Astrocyte (in vitro differentiated cells and primary cell): Measurements from ENCODE around the gene VSTM4. TPM values are rescaled to one million over a fixed set of nuclear protein-coding genes. Genes with fewer than 3 reads are reported as not detected.

Experiments used
- DNase-seq: peaks from one replicate; pipeline ENCODE4 v3.0.0-alpha.2; 2010; ENCODE audit warnings: low read depth
- FAIRE-seq: peaks from 2 replicates; lab custom pipeline; 2011; peaks lifted over from hg19 to GRCh38; lab: Jason Lieb, UNC
- H2AFZ ChIP-seq: 2 replicates; pipeline ENCODE4 v1.6.0; 2012; ENCODE audit warnings: low read depth, low read length, inconsistent platforms
- H3K27ac ChIP-seq: 2 replicates; pipeline ENCODE4 v1.5.1; 2011; ENCODE audit warnings: low read depth, low read length, inconsistent platforms
- H3K27me3 ChIP-seq: 2 replicates; pipeline ENCODE4 v1.6.0; 2011; ENCODE audit warnings: low read length, inconsistent platforms; ENCODE audit not compliant: insufficient read depth
- H3K36me3 ChIP-seq: 2 replicates; pipeline ENCODE4 v1.5.1; 2011; ENCODE audit warnings: low read length, inconsistent platforms; ENCODE audit not compliant: insufficient read depth
- H3K4me1 ChIP-seq: 2 replicates; pipeline ENCODE4 v1.5.1; 2011; ENCODE audit warnings: low read length, inconsistent platforms; ENCODE audit not compliant: insufficient read depth
- H3K4me2 ChIP-seq: 2 replicates; pipeline ENCODE4 v1.6.0; 2012; ENCODE audit warnings: low read length, inconsistent platforms
- H3K4me3 ChIP-seq: 2 replicates; pipeline ENCODE4 v1.5.1; 2011; ENCODE audit warnings: low read depth, mild to moderate bottlenecking, low read length, inconsistent platforms; ENCODE audit not compliant: insufficient read depth
- H3K79me2 ChIP-seq: 2 replicates; pipeline ENCODE4 v1.6.0; 2012; ENCODE audit warnings: mild to moderate bottlenecking, low read length, inconsistent platforms; ENCODE audit not compliant: insufficient read depth
- H3K9ac ChIP-seq: 2 replicates; pipeline ENCODE4 v1.6.0; 2012; ENCODE audit warnings: mild to moderate bottlenecking, low read length, inconsistent platforms
- H3K9me3 ChIP-seq: 2 replicates; pipeline ENCODE4 v1.5.1; 2012; ENCODE audit warnings: low read depth, mild to moderate bottlenecking, low read length, inconsistent platforms; ENCODE audit not compliant: insufficient read depth
- H4K20me1 ChIP-seq: 2 replicates; pipeline ENCODE4 v1.6.0; 2012; ENCODE audit warnings: low read length, inconsistent platforms; ENCODE audit not compliant: insufficient read depth
- H3K27ac Mint-ChIP-seq: one replicate; pipeline ENCODE4 v1.8.0; 2021; ENCODE audit warnings: mild to moderate bottlenecking, mixed read lengths; ENCODE audit not compliant: unreplicated experiment
- H3K27me3 Mint-ChIP-seq: one replicate; pipeline ENCODE4 v1.8.0; 2021; ENCODE audit warnings: low read depth, mixed read lengths; ENCODE audit not compliant: unreplicated experiment
- H3K36me3 Mint-ChIP-seq: one replicate; pipeline ENCODE4 v1.8.0; 2021; ENCODE audit warnings: low read depth, mixed read lengths; ENCODE audit not compliant: unreplicated experiment
- H3K4me1 Mint-ChIP-seq: one replicate; pipeline ENCODE4 v1.8.0; 2021; ENCODE audit warnings: low read depth, mixed read lengths; ENCODE audit not compliant: unreplicated experiment
- H3K4me3 Mint-ChIP-seq: one replicate; pipeline ENCODE4 v1.8.0; 2021; ENCODE audit warnings: mild to moderate bottlenecking, moderate library complexity, mixed read lengths; ENCODE audit not compliant: unreplicated experiment
- H3K9me3 Mint-ChIP-seq: one replicate; pipeline ENCODE4 v1.8.0; 2021; ENCODE audit warnings: mild to moderate bottlenecking, mixed read lengths; ENCODE audit not compliant: unreplicated experiment
- CTCF ChIP-seq: IDR thresholded peaks from 2 replicates; pipeline ENCODE4 v1.5.1; 2011; ENCODE audit warnings: low read depth, mild to moderate bottlenecking, inconsistent platforms, low read length, moderate library complexity; ENCODE audit not compliant: insufficient read depth
- EZH2 ChIP-seq: IDR thresholded peaks from 2 replicates; pipeline ENCODE4 v1.6.1; 2012; ENCODE audit warnings: mild to moderate bottlenecking, low read length, inconsistent platforms; ENCODE audit not compliant: insufficient read depth
- total RNA-seq: library from RNA; stranded (reverse); gene quantifications from 2 replicates; pipeline ENCODE4 v1.2.1, GENCODE V29; 2021

Gene VSTM4
- total RNA-seq, 1 donor from 2014 or later: 1.1 TPM

GRCh38 chr10:49078433-49078832 is 36.9 kb downstream of the VSTM4 start:
- no peaks in the 10 kb centered on the region for H3K27me3 ChIP-seq
- peaks cover 16% of the 10 kb centered on the region for H3K4me1 Mint-ChIP-seq
- H3K9me3 Mint-ChIP-seq: no peaks in the 10 kb centered on the region
- peaks cover 24% of the 10 kb centered on the region for H3K27me3 Mint-ChIP-seq
- no peaks in the 10 kb centered on the region for H3K36me3 ChIP-seq
- no peak overlapping the region for H3K27ac Mint-ChIP-seq
- no peak overlapping the region for H3K9ac ChIP-seq
- TF ChIP-seq CTCF (no peak), EZH2 (no peak)
- H3K4me3 Mint-ChIP-seq: no peak overlapping the region
- no peaks in the 10 kb centered on the region for H3K79me2 ChIP-seq
- no peaks in the 10 kb centered on the region for H3K36me3 Mint-ChIP-seq
- H3K4me2 ChIP-seq: no peak overlapping the region
- no peaks in the 10 kb centered on the region for H3K4me1 ChIP-seq
- H3K4me3 ChIP-seq: no peak overlapping the region
- FAIRE-seq: no peak
- no peak for DNase-seq
- H2AFZ ChIP-seq: no peak overlapping the region
- H3K27ac ChIP-seq: no peak overlapping the region
- H4K20me1 ChIP-seq: no peaks in the 10 kb centered on the region
- no peaks in the 10 kb centered on the region for H3K9me3 ChIP-seq

- Histone ChIP-seq H3K27ac (no peak overlapping the region), H3K4me1 (no peaks in the 10 kb centered on the region), H2AFZ (no peak overlapping the region), H3K9me3 (no peaks in the 10 kb centered on the region), H3K4me2 (no peak overlapping the region), H3K9ac (no peak overlapping the region), H3K27me3 (no peaks in the 10 kb centered on the region), H3K36me3 (no peaks in the 10 kb centered on the region), H4K20me1 (no peaks in the 10 kb centered on the region), H3K4me3 (no peak overlapping the region), H3K79me2 (no peaks in the 10 kb centered on the region)
- Mint-ChIP-seq H3K9me3 (peaks cover 3% of the 10 kb centered on the region), H3K27ac (peak overlapping the region; percentile 16), H3K36me3 (no peaks in the 10 kb centered on the region), H3K4me3 (no peak overlapping the region), H3K27me3 (peaks cover 20% of the 10 kb centered on the region), H3K4me1 (peaks cover 16% of the 10 kb centered on the region)
- DNase-seq (peak; percentile 23), FAIRE-seq (no peak)
- TF ChIP-seq EZH2 (no peak), CTCF (no peak)
Measured at GRCh38 chr10:49076741-49077521, 38.4 kb downstream of the VSTM4 start.

GRCh38 chr10:49076319-49076718 is 39.0 kb downstream of the VSTM4 start:
- no peaks in the 10 kb centered on the region for H3K9me3 ChIP-seq
- FAIRE-seq: no peak
- H3K4me3 Mint-ChIP-seq: no peak overlapping the region
- H3K27ac ChIP-seq: no peak overlapping the region
- no peaks in the 10 kb centered on the region for H3K4me1 ChIP-seq
- no peak overlapping the region for H3K9ac ChIP-seq
- no peak for DNase-seq
- H3K27me3 ChIP-seq: no peaks in the 10 kb centered on the region
- no peak overlapping the region for H3K27ac Mint-ChIP-seq
- H3K9me3 Mint-ChIP-seq: peaks cover 3% of the 10 kb centered on the region
- TF ChIP-seq CTCF (no peak), EZH2 (no peak)
- H3K4me1 Mint-ChIP-seq: peaks cover 16% of the 10 kb centered on the region
- H3K36me3 Mint-ChIP-seq: no peaks in the 10 kb centered on the region
- H2AFZ ChIP-seq: no peak overlapping the region
- H3K27me3 Mint-ChIP-seq: peaks cover 20% of the 10 kb centered on the region
- no peak overlapping the region for H3K4me3 ChIP-seq
- H3K4me2 ChIP-seq: no peak overlapping the region
- no peaks in the 10 kb centered on the region for H3K79me2 ChIP-seq
- H4K20me1 ChIP-seq: no peaks in the 10 kb centered on the region
- H3K36me3 ChIP-seq: no peaks in the 10 kb centered on the region
